Peyer's patch (tissue), 4 donors: Measurements from ENCODE around the gene RENBP.

Experiments used
- CTCF ChIP-seq, 6 experiments: fragments of 450-650 bp in 4 of 6; fragments of 200-600 bp in 2 of 6; sonication (generic) in 1 of 6; IDR thresholded peaks; one replicate each; pipeline ENCODE4 v1.5.1; 2017 to 2019; ENCODE audit warnings: antibody characterized with exemption in 6 of 6, mild to moderate bottlenecking in 3 of 6, moderate library complexity in 1 of 6
- POLR2A ChIP-seq, 2 donors: fragments of 450-650 bp; IDR thresholded peaks; one replicate each; pipeline ENCODE4 v1.5.1; 2017; ENCODE audit warnings: antibody characterized with exemption in 2 of 2, mild to moderate bottlenecking in 2 of 2, moderate library complexity in 2 of 2

- no peak for TF ChIP-seq POLR2A (IDR thresholded peaks at IDR 0.05)
- no peak for TF ChIP-seq CTCF (IDR thresholded peaks at IDR 0.05)
Measured at GRCh38 chrX:153981231-153981630, 36.8 kb upstream of the RENBP start.
